Measurements from ENCODE around the gene OR10Z1. TPM values are rescaled to one million over a fixed set of nuclear protein-coding genes. Genes with fewer than 3 reads are reported as not detected.

OR10Z1 gene, protein sequence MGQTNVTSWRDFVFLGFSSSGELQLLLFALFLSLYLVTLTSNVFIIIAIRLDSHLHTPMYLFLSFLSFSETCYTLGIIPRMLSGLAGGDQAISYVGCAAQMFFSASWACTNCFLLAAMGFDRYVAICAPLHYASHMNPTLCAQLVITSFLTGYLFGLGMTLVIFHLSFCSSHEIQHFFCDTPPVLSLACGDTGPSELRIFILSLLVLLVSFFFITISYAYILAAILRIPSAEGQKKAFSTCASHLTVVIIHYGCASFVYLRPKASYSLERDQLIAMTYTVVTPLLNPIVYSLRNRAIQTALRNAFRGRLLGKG
- total RNA-seq (not detected), polyA plus RNA-seq (not detected)
- long read RNA-seq, donor 1, result 0 reads
- long read RNA-seq, donor 2, result 0 reads
- long read RNA-seq, donor 3, result 0 reads
- long read RNA-seq, donor 4, result 0 reads

DNA sequence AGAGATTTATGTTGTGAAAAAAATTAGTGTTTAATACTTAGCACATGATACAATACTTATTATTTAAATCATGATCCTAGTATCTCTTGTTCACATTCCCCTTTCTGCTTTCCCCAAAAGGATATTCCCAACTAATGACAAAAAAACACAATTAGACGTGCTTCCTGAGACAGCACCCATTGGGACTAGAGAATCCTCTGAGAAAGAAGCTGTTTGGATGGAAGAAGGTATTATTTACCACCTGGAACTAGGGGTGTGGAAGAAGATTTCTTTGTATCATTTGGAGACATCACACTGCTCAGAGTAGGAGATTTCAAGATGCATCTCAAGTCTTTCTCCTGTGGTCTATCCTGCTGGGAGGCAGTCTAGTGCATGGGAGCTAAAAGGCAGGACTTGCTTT, at the start of gene OR10Z1:
TSS of gene OR10Z1 (plus strand) at position 301 of the 400 bp plus-strand sequence. CDS start 1,171 bp downstream, outside the sequence.
- no peaks in the 10 kb centered on the region for H3K27me3 ChIP-seq (ENCODE audit: control insufficient read depth, insufficient read depth)
- no peaks in the 10 kb centered on the region for H3K9me3 ChIP-seq (ENCODE audit: control insufficient read depth, low read length)
- no peak within 1 kb of the TSS for H3K27ac ChIP-seq (ENCODE audit: low read length)
- H3K4me3 ChIP-seq (ENCODE audit: low read length), result no peak within 1 kb of the TSS
- H3K4me1 ChIP-seq (ENCODE audit: control insufficient read depth, insufficient read depth, low read length), result no peaks in the 10 kb centered on the region
- intact Hi-C loops (cut with DNase I), result no loop called here
- ATAC-seq, result no peak
- WGBS, result 79% methylated on average over 1 of the region's 1 CpG
- no peak for DNase-seq

GRCh38 chr1:158559696-158560095, 45.4 kb upstream of the OR10Z1 start:
- H3K27ac ChIP-seq (ENCODE audit: low read length), result no peak overlapping the region
- 79% methylated on average over 1 of the region's 1 CpG for WGBS
- no peaks in the 10 kb centered on the region for H3K4me1 ChIP-seq (ENCODE audit: control insufficient read depth, insufficient read depth, low read length)
- no peaks in the 10 kb centered on the region for H3K27me3 ChIP-seq (ENCODE audit: control insufficient read depth, insufficient read depth)
- no peak for ATAC-seq
- intact Hi-C loops (cut with DNase I), result no loop called here
- no peaks in the 10 kb centered on the region for H3K9me3 ChIP-seq (ENCODE audit: control insufficient read depth, low read length)
- H3K4me3 ChIP-seq (ENCODE audit: low read length), result no peak overlapping the region
- DNase-seq, result no peak

DNA sequence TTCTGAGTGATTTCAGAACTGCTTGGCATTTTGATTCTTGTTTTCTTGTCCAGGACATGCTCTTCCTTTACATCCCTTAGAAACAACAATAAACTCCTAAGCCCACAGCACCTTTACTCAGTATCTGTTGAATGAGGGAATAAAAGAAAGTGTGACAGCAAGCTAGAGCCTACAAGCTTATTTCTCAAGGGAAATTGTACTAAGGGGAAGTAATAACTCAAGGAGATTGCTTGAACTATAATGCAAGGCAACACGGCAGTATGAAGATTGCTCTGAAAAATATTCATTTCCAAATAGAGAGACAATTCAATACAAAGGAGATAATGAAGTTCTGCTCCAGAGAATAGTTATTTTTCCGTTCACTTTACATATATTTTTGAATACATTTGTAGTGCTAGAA, 41.2 kb upstream of the OR10Z1 start:
- Histone ChIP-seq H3K27ac (ENCODE audit: low read length) (no peak overlapping the region), H3K9me3 (ENCODE audit: control insufficient read depth, low read length) (no peaks in the 10 kb centered on the region), H3K4me3 (ENCODE audit: low read length) (no peak overlapping the region), H3K4me1 (ENCODE audit: control insufficient read depth, insufficient read depth, low read length) (no peaks in the 10 kb centered on the region), H3K27me3 (ENCODE audit: control insufficient read depth, insufficient read depth) (no peaks in the 10 kb centered on the region)
- 73% methylated on average over 2 of the region's 2 CpGs for WGBS
- ATAC-seq, result no peak
- intact Hi-C loops (cut with DNase I), result no loop called here
- no peak for DNase-seq

GRCh38 chr1:158564608-158565007, 40.5 kb upstream of the OR10Z1 start:
- intact Hi-C loops (cut with DNase I), result no loop called here
- Histone ChIP-seq H3K27me3 (ENCODE audit: control insufficient read depth, insufficient read depth) (no peaks in the 10 kb centered on the region), H3K9me3 (ENCODE audit: control insufficient read depth, low read length) (no peaks in the 10 kb centered on the region), H3K4me1 (ENCODE audit: control insufficient read depth, insufficient read depth, low read length) (no peaks in the 10 kb centered on the region), H3K27ac (ENCODE audit: low read length) (no peak overlapping the region), H3K4me3 (ENCODE audit: low read length) (no peak overlapping the region)
- no peak for ATAC-seq
- no peak for DNase-seq
- 61% methylated on average over 2 of the region's 2 CpGs for WGBS

DNA sequence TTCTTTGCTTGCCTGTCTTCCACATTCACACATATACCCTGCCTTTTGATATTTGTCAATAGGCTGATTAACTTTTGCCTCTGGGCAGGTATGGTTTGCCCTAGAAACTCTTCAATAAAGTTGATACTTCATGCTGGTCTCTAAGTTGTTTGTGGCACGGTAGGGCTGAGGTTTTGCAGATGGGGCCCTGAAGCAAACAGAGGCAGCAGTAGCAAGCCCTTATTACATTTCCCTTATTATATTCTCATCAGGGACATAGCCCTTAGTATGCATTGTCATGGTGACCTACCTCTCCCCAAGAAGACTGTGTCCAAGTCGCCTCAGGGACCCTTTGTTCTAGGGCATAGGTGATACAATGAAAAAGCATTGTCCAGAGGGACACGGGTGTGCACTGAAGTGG, 34.6 kb upstream of the OR10Z1 start, which contains the start of gene OR6P1:
TSS of gene OR6P1 (minus strand) at position 101 of the 400 bp plus-strand sequence. CDS start 6,976 bp downstream, outside the sequence.
- no peak for ATAC-seq
- 78% methylated on average over 3 of the region's 3 CpGs for WGBS

GRCh38 chr1:158572226-158572625, 32.8 kb upstream of the OR10Z1 start:
- ATAC-seq (no peak), DNase-seq (no peak)
- Histone ChIP-seq H3K4me3 (ENCODE audit: low read length) (no peak overlapping the region), H3K9me3 (ENCODE audit: control insufficient read depth, low read length) (no peaks in the 10 kb centered on the region), H3K27ac (ENCODE audit: low read length) (no peak overlapping the region), H3K27me3 (ENCODE audit: control insufficient read depth, insufficient read depth) (no peaks in the 10 kb centered on the region), H3K4me1 (ENCODE audit: control insufficient read depth, insufficient read depth, low read length) (no peaks in the 10 kb centered on the region)
- 78% methylated on average over 1 of the region's 1 CpG for WGBS
- intact Hi-C loops (cut with DNase I), result no loop called here

More for the DNA sequence above, 34.6 kb upstream of the OR10Z1 start, which contains the start of gene OR6P1:
- intact Hi-C loops (cut with DNase I), result no loop called here
- Histone ChIP-seq H3K27ac (ENCODE audit: low read length) (no peak within 1 kb of the TSS), H3K27me3 (ENCODE audit: control insufficient read depth, insufficient read depth) (no peaks in the 10 kb centered on the region), H3K9me3 (ENCODE audit: control insufficient read depth, low read length) (no peaks in the 10 kb centered on the region), H3K4me3 (ENCODE audit: low read length) (no peak within 1 kb of the TSS), H3K4me1 (ENCODE audit: control insufficient read depth, insufficient read depth, low read length) (no peaks in the 10 kb centered on the region)
- no peak for DNase-seq

- 84% methylated on average over 3 of the region's 3 CpGs for WGBS
- no peak for DNase-seq
- H3K4me3 ChIP-seq (ENCODE audit: low read length), result no peak overlapping the region
- H3K9me3 ChIP-seq (ENCODE audit: control insufficient read depth, low read length), result no peaks in the 10 kb centered on the region
- intact Hi-C loops (cut with DNase I), result no loop called here
- H3K4me1 ChIP-seq (ENCODE audit: control insufficient read depth, insufficient read depth, low read length), result no peaks in the 10 kb centered on the region
- no peaks in the 10 kb centered on the region for H3K27me3 ChIP-seq (ENCODE audit: control insufficient read depth, insufficient read depth)
- no peak overlapping the region for H3K27ac ChIP-seq (ENCODE audit: low read length)
- ATAC-seq, result no peak
Measured at GRCh38 chr1:158577561-158577960, 27.5 kb upstream of the OR10Z1 start.

- 79% methylated on average over 1 of the region's 1 CpG for WGBS
Measured at GRCh38 chr1:158579733-158580132, 25.3 kb upstream of the OR10Z1 start, which contains the start of gene OR10X1. OR10X1 (minus strand) TSS chr1:158579899; CDS start chr1:158579899, 0 bp downstream.

DNA sequence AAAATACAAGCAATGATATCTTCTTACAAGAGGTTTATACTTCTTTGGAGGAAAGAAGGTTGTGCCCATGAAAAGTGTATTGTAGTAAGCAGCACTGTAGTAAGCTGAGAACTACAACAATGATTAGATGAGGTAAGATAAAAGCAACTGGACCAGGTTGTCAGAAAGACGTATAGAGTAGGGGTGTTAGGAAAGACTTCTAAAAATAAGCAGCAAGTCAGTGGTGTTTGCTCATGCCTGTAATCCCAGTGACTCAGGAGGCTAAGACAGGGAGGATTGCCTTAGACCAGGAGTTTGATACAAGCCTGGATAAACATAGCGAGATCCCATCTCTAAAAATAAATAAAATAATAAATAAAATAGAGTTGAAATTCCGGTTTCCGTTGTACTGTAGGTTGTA, 21.1 kb upstream of the OR10Z1 start:
- intact Hi-C loops (cut with DNase I), result no loop called here
- DNase-seq, result no peak
- WGBS, result 60% methylated on average over 4 of the region's 4 CpGs

More at GRCh38 chr1:158579733-158580132, 25.3 kb upstream of the OR10Z1 start, which contains the start of gene OR10X1:
- H3K27me3 ChIP-seq (ENCODE audit: control insufficient read depth, insufficient read depth), result no peaks in the 10 kb centered on the region
- H3K4me1 ChIP-seq (ENCODE audit: control insufficient read depth, insufficient read depth, low read length), result no peaks in the 10 kb centered on the region
- intact Hi-C loops (cut with DNase I), result no loop called here
- DNase-seq (no peak), ATAC-seq (no peak)
- no peak within 1 kb of the TSS for H3K27ac ChIP-seq (ENCODE audit: low read length)
- no peaks in the 10 kb centered on the region for H3K9me3 ChIP-seq (ENCODE audit: control insufficient read depth, low read length)
- no peak within 1 kb of the TSS for H3K4me3 ChIP-seq (ENCODE audit: low read length)

GRCh38 chr1:158586942-158587341, 18.1 kb upstream of the OR10Z1 start:
- DNase-seq, result no peak
- 84% methylated on average over 1 of the region's 1 CpG for WGBS

More for the DNA sequence above, 21.1 kb upstream of the OR10Z1 start:
- Histone ChIP-seq H3K27ac (ENCODE audit: low read length) (no peak overlapping the region), H3K4me1 (ENCODE audit: control insufficient read depth, insufficient read depth, low read length) (no peaks in the 10 kb centered on the region), H3K27me3 (ENCODE audit: control insufficient read depth, insufficient read depth) (no peaks in the 10 kb centered on the region), H3K4me3 (ENCODE audit: low read length) (no peak overlapping the region), H3K9me3 (ENCODE audit: control insufficient read depth, low read length) (no peaks in the 10 kb centered on the region)
- ATAC-seq, result no peak

GRCh38 chr1:158600735-158601134, 4.3 kb upstream of the OR10Z1 start:
- ATAC-seq (no peak), DNase-seq (no peak)
- Histone ChIP-seq H3K9me3 (ENCODE audit: control insufficient read depth, low read length) (peaks cover 4% of the 10 kb centered on the region), H3K27me3 (ENCODE audit: control insufficient read depth, insufficient read depth) (no peaks in the 10 kb centered on the region), H3K4me3 (ENCODE audit: low read length) (no peak overlapping the region), H3K4me1 (ENCODE audit: control insufficient read depth, insufficient read depth, low read length) (no peaks in the 10 kb centered on the region), H3K27ac (ENCODE audit: low read length) (no peak overlapping the region)
- WGBS, result 49% methylated on average over 2 of the region's 2 CpGs
- intact Hi-C loops (cut with DNase I), result no loop called here

More at GRCh38 chr1:158586942-158587341, 18.1 kb upstream of the OR10Z1 start:
- intact Hi-C loops (cut with DNase I), result no loop called here
- no peaks in the 10 kb centered on the region for H3K27me3 ChIP-seq (ENCODE audit: control insufficient read depth, insufficient read depth)
- no peak overlapping the region for H3K27ac ChIP-seq (ENCODE audit: low read length)
- no peaks in the 10 kb centered on the region for H3K9me3 ChIP-seq (ENCODE audit: control insufficient read depth, low read length)
- ATAC-seq, result no peak
- H3K4me1 ChIP-seq (ENCODE audit: control insufficient read depth, insufficient read depth, low read length), result no peaks in the 10 kb centered on the region
- H3K4me3 ChIP-seq (ENCODE audit: low read length), result no peak overlapping the region
